Fibroblast of lung (primary cell): Measurements from ENCODE around the gene SMAD2. TPM values are rescaled to one million over a fixed set of nuclear protein-coding genes. Genes with fewer than 3 reads are reported as not detected.

Source experiments
- DNase-seq, 2 donors: peaks; one replicate each; pipeline versions ENCODE4 v3.0.0 to v3.0.0-alpha.2; 2010; ENCODE audit warnings: low read depth in 2 of 2
- H2AFZ ChIP-seq: 2 replicates; pipeline ENCODE4 v1.5.1; 2012; ENCODE audit warnings: low read length, control low read depth, inconsistent platforms
- H3K27ac ChIP-seq: 2 replicates; pipeline ENCODE4 v1.5.1; 2011; ENCODE audit warnings: low read length, control low read depth; ENCODE audit not compliant: insufficient read depth
- H3K27me3 ChIP-seq: 2 replicates; pipeline ENCODE4 v1.5.1; 2011; ENCODE audit warnings: mild to moderate bottlenecking, low read length; ENCODE audit not compliant: control insufficient read depth, insufficient read depth
- H3K36me3 ChIP-seq: 2 replicates; pipeline ENCODE4 v1.5.1; 2011; ENCODE audit warnings: low read length; ENCODE audit not compliant: control insufficient read depth, insufficient read depth
- H3K4me1 ChIP-seq: 2 replicates; pipeline ENCODE4 v1.5.1; 2011; ENCODE audit warnings: low read length; ENCODE audit not compliant: control insufficient read depth, insufficient read depth; ENCODE audit errors: extremely low read depth
- H3K4me2 ChIP-seq: 2 replicates; pipeline ENCODE4 v1.5.1; 2011; ENCODE audit warnings: low read length, control low read depth; ENCODE audit not compliant: insufficient read depth; ENCODE audit errors: extremely low read depth
- H3K4me3 ChIP-seq, 4 experiments: fragments of 200-600 bp in 1 of 4; sonication (generic) in 1 of 4; replicated peaks in 1 of 4; 2 replicates each; pipeline ENCODE4 v1.5.1; 2011 to 2016; ENCODE audit warnings: low read length in 4 of 4, low read depth in 3 of 4, mild to moderate bottlenecking in 3 of 4, control low read depth in 2 of 4, inconsistent platforms in 1 of 4, mixed read lengths in 1 of 4; ENCODE audit not compliant: insufficient read depth in 1 of 4; ENCODE audit errors: control extremely low read depth in 1 of 4
- H3K79me2 ChIP-seq: 2 replicates; pipeline ENCODE4 v1.5.1; 2012; ENCODE audit warnings: mild to moderate bottlenecking, low read length, inconsistent platforms; ENCODE audit not compliant: control insufficient read depth, insufficient read depth
- H3K9ac ChIP-seq: 2 replicates; pipeline ENCODE4 v1.5.1; 2011; ENCODE audit warnings: mild to moderate bottlenecking, low read length, control low read depth; ENCODE audit not compliant: insufficient read depth
- H3K9me3 ChIP-seq: 2 replicates; pipeline ENCODE4 v1.5.1; 2012; ENCODE audit warnings: low read depth, low read length; ENCODE audit not compliant: control insufficient read depth, insufficient read depth
- H4K20me1 ChIP-seq: 2 replicates; pipeline ENCODE4 v1.5.1; 2011; ENCODE audit warnings: low read length; ENCODE audit not compliant: control insufficient read depth, insufficient read depth; ENCODE audit errors: extremely low read depth
- CTCF ChIP-seq, 2 donors: IDR thresholded peaks in 1 of 2; conservative IDR thresholded peaks in 1 of 2; 1 replicate in 1 of 2; 2 replicates in 1 of 2; pipeline ENCODE4 v1.5.1; 2011 to 2012; ENCODE audit warnings: low read length in 2 of 2, control low read depth in 1 of 2, inconsistent platforms in 1 of 2, low read depth in 1 of 2, mild to moderate bottlenecking in 1 of 2
- EZH2 ChIP-seq: IDR thresholded peaks from 2 replicates; pipeline ENCODE4 v1.5.1; 2012; ENCODE audit warnings: low read length, control low read depth, mild to moderate bottlenecking; ENCODE audit errors: missing control alignments
- polyA plus RNA-seq, 2 donors: library from polyadenylated mRNA; depleted of rRNA in 1 of 2; stranded (reverse) in 1 of 2; unstranded in 1 of 2; fragments of >200 nt; gene quantifications; 2 replicates each; pipeline ENCODE4 v1.2.1, GENCODE V29; 2011 to 2012; ENCODE audit warnings: missing spikeins in 1 of 2
- total RNA-seq: library from RNA; depleted of rRNA; stranded (reverse); fragments of >200 nt; gene quantifications from 2 replicates; pipeline ENCODE4 v1.2.1, GENCODE V29; 2014

SMAD2 gene
- total and polyA plus RNA-seq, 2 donors (not counting 1 experiment from before 2014, with no cell fraction given), result 76.0 to 111 TPM

- Histone ChIP-seq H4K20me1 (no peaks in the 10 kb centered on the region), H3K27ac (no peak overlapping the region), H3K4me1 (no peaks in the 10 kb centered on the region), H3K9ac (no peak overlapping the region), H3K27me3 (no peaks in the 10 kb centered on the region), H2AFZ (no peak overlapping the region), H3K4me2 (no peak overlapping the region), H3K79me2 (peaks cover 7% of the 10 kb centered on the region), H3K36me3 (no peaks in the 10 kb centered on the region), H3K4me3 (no peak overlapping the region), H3K9me3 (no peaks in the 10 kb centered on the region)
- no peak for DNase-seq
- TF ChIP-seq EZH2, result no peak
- TF ChIP-seq CTCF (conservative IDR thresholded peaks at IDR 0.05 in 1 of 2, IDR thresholded peaks at IDR 0.05 in 1 of 2; ENCODE audit: low read depth in 1 of 2, low read length in 2 of 2), result no peak
These were observed 59.2 kb downstream of the SMAD2 start for GRCh38 chr18:47871288-47871687.

GRCh38 chr18:47870605-47871004 is 59.9 kb downstream of the SMAD2 start:
- Histone ChIP-seq H3K79me2 (peaks cover 7% of the 10 kb centered on the region), H3K9me3 (no peaks in the 10 kb centered on the region), H3K4me3 (no peak overlapping the region), H3K36me3 (no peaks in the 10 kb centered on the region), H3K9ac (no peak overlapping the region), H4K20me1 (no peaks in the 10 kb centered on the region), H3K27me3 (no peaks in the 10 kb centered on the region), H3K4me1 (no peaks in the 10 kb centered on the region), H2AFZ (no peak overlapping the region), H3K27ac (no peak overlapping the region), H3K4me2 (no peak overlapping the region)
- TF ChIP-seq EZH2 (no peak), CTCF (conservative IDR thresholded peaks at IDR 0.05 in 1 of 2, IDR thresholded peaks at IDR 0.05 in 1 of 2; ENCODE audit: low read depth in 1 of 2, low read length in 2 of 2) (no peak)
- DNase-seq, result no peak

- TF ChIP-seq CTCF (conservative IDR thresholded peaks at IDR 0.05 in 1 of 2, IDR thresholded peaks at IDR 0.05 in 1 of 2; ENCODE audit: low read depth in 1 of 2, low read length in 2 of 2), result no peak
- no peak for TF ChIP-seq EZH2
- no peak overlapping the region for H2AFZ ChIP-seq
- H3K4me2 ChIP-seq, result no peak overlapping the region
- no peak overlapping the region for H3K27ac ChIP-seq
- H3K79me2 ChIP-seq, result peaks cover 7% of the 10 kb centered on the region
- H3K27me3 ChIP-seq, result no peaks in the 10 kb centered on the region
- no peak for DNase-seq
- H3K9me3 ChIP-seq, result no peaks in the 10 kb centered on the region
- H3K36me3 ChIP-seq, result peaks cover 1% of the 10 kb centered on the region
- H3K9ac ChIP-seq, result no peak overlapping the region
- no peaks in the 10 kb centered on the region for H3K4me1 ChIP-seq
- no peaks in the 10 kb centered on the region for H4K20me1 ChIP-seq
- H3K4me3 ChIP-seq, result no peak overlapping the region
These were observed 61.7 kb downstream of the SMAD2 start for GRCh38 chr18:47868744-47869143.
